ENCODE measurements around the gene RNF144A. TPM values are rescaled to one million over a fixed set of nuclear protein-coding genes. Genes with fewer than 3 reads are reported as not detected.
"Not testable (repeated sequence)": the region's sequence is repeated elsewhere in the genome, so short reads cannot be mapped to it uniquely, and the experiment has no call there.

The RNF144A gene
- polyA plus RNA-seq, 1 of the 3 experiments (the other 2 are of a cell fraction) = 15.6 TPM

DNA sequence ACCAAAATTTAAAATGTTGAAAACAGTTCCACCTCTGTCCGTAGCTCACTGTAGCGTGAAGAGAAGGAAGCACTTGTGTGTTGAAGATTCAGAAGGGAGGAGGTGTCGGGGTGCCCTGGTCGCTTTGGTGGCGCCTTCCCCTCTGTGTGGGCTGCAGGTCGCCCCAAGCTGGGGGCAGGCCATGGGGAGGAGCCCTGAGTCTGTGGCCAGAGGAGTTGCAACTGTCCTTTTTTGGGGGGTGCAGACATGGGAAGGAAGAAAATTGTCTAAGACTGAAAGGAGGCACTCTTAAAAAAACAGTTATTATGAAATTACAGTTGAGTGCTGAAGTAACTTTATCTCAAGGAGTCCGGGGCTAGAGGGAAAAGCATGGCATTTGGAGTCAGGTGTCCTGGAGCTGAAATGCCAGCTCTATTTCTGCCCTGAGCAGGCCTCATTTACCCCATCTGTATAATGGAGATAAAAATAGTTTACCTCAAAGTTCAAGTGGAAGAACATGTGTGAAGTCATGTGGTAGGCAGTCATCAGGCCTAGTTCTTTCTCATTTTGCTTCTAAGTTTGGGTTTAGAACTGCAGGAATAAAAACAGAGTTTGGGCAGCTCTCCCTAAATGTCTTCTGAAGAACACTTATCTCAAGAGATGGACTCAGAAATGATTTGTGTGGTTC, 82.1 kb downstream of the RNF144A start:
- WGBS (ENCODE audit: low lambda C conversion rate) = 96% methylated on average over 7 of the region's 7 CpGs
- no peak overlapping the region for H3K4me2 ChIP-seq
- CTCF ChIA-PET = interaction anchor here (0.6 to 15.5 kb wide), 7 partner anchors 8 to 102 kb away, joined by 3 to 128 read pairs (median 3); no protein-coding TSS in a partner anchor
- POLR2A ChIA-PET = no interaction called here
- TF ChIP-seq JUND (IDR thresholded peaks at IDR 0.05) = no peak
- no peak for TF ChIP-seq SIN3A (IDR thresholded peaks at IDR 0.05; ENCODE audit: borderline replicate concordance, low read depth, low read length)
- no peaks in the 10 kb centered on the region for H4K20me1 ChIP-seq (ENCODE audit: insufficient read depth)
- no peaks in the 10 kb centered on the region for H3F3A ChIP-seq (replicated peaks; ENCODE audit: insufficient read depth)
- H3K79me2 ChIP-seq (ENCODE audit: insufficient read depth) = no peaks in the 10 kb centered on the region
- no peak overlapping the region; a peak in 1 of 4 replicates for H3K27ac ChIP-seq (ENCODE audit: low read depth in 2 of 2, low read length in 1 of 2)
- H3K9ac ChIP-seq = no peak overlapping the region
- H3K36me3 ChIP-seq (replicated peaks in 1 of 2; ENCODE audit: control insufficient read depth in 1 of 2, insufficient read depth in 2 of 2, low read length in 1 of 2) = peaks cover 0 to 24% of the 10 kb centered on the region in 2 experiments
- no peaks in the 10 kb centered on the region for H3K27me3 ChIP-seq (ENCODE audit: insufficient read depth)
- DNase-seq = no peak
- H3K9me2 ChIP-seq = no peaks in the 10 kb centered on the region
- peaks cover 0 to 16% of the 10 kb centered on the region in 2 experiments; a peak in 2 of 4 replicates for H3K4me1 ChIP-seq (ENCODE audit: control insufficient read depth in 1 of 2, insufficient read depth in 2 of 2, low read depth in 1 of 2, low read length in 1 of 2)
- H2AFZ ChIP-seq (ENCODE audit: low read depth) = no peak overlapping the region
- H3K9me3 ChIP-seq = no peaks in the 10 kb centered on the region
- H3K4me3 ChIP-seq (ENCODE audit: low read depth in 2 of 2, low read length in 1 of 2) = no peak overlapping the region

DNA sequence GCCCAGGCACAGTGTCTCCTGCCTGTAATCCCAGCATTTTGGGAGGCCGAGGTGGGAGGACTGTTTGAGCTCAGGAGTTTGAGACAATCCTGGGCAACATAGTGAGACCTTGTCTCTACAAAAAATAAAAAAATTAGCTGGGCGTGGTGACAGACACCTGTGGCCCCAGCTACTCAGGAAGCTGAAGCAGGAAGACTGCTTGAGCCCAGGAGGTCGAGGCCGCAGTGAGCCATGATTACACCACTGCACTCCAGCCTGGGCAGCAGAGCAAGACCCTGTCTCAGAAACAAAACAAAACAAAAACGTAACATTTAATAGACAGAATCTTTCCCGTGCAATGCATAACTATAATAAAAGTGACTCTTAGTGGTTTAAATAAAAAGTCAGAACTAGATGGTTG, 84.2 kb downstream of the RNF144A start:
- POLR2A ChIA-PET; H3K9ac ChIP-seq; H3K27ac ChIP-seq (ENCODE audit: low read depth in 2 of 2, low read length in 1 of 2); H3F3A ChIP-seq (replicated peaks; ENCODE audit: insufficient read depth); H3K4me2 ChIP-seq; DNase-seq; H2AFZ ChIP-seq (ENCODE audit: low read depth); H3K27me3 ChIP-seq (ENCODE audit: insufficient read depth); H3K9me2 ChIP-seq; H4K20me1 ChIP-seq (ENCODE audit: insufficient read depth); H3K4me3 ChIP-seq (ENCODE audit: low read depth in 2 of 2, low read length in 1 of 2); H3K9me3 ChIP-seq; H3K79me2 ChIP-seq (ENCODE audit: insufficient read depth): not testable (repeated sequence)
- Histone ChIP-seq H3K36me3 (replicated peaks in 1 of 2; ENCODE audit: control insufficient read depth in 1 of 2, insufficient read depth in 2 of 2, low read length in 1 of 2) (peaks cover 0 to 24% of the 10 kb centered on the region in 2 experiments), H3K4me1 (ENCODE audit: control insufficient read depth in 1 of 2, insufficient read depth in 2 of 2, low read depth in 1 of 2, low read length in 1 of 2) (peaks cover 0 to 11% of the 10 kb centered on the region in 2 experiments; a peak in 1 of 4 replicates)
- 93% methylated on average over 6 of the region's 6 CpGs for WGBS (ENCODE audit: low lambda C conversion rate)
- CTCF ChIA-PET = interaction anchor here (1.3 to 15.5 kb wide), 3 partner anchors 12 to 85 kb away, joined by 3 to 128 read pairs (median 9); partner anchors contain the start of gene RNF144A

DNA sequence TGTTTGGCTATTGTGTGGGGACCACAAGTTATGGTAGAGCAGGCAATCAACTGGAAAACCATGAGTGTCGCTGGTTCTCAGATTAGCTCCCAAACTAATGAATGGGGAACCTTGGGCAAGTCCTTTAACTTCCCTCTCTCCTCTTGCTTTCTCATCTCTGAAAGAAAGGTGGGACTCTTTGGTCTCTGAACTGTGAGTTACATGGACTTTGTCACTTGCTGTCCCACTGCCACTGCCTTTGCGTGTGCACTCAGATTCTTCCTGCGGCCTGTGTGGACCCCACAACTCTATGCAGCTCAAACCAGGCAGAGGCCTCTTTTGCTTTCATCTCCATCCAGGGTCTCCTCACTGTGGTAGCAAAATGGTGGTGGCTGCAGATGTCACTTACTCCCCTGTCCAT, 86.7 kb downstream of the RNF144A start:
- Histone ChIP-seq H2AFZ (ENCODE audit: low read depth) (no peak overlapping the region), H3K27ac (ENCODE audit: low read depth in 2 of 2, low read length in 1 of 2) (no peak overlapping the region), H3K4me3 (ENCODE audit: low read depth in 2 of 2, low read length in 1 of 2) (no peak overlapping the region), H3K9me2 (no peaks in the 10 kb centered on the region), H3K9ac (no peak overlapping the region), H3K79me2 (ENCODE audit: insufficient read depth) (no peaks in the 10 kb centered on the region), H3K9me3 (no peaks in the 10 kb centered on the region), H3K4me2 (no peak overlapping the region), H3K27me3 (ENCODE audit: insufficient read depth) (no peaks in the 10 kb centered on the region), H3K4me1 (ENCODE audit: control insufficient read depth in 1 of 2, insufficient read depth in 2 of 2, low read depth in 1 of 2, low read length in 1 of 2) (peaks cover 8 to 36% of the 10 kb centered on the region in 2 experiments; a peak in 3 of 4 replicates), H3K36me3 (replicated peaks in 1 of 2; ENCODE audit: control insufficient read depth in 1 of 2, insufficient read depth in 2 of 2, low read length in 1 of 2) (peaks cover 0 to 12% of the 10 kb centered on the region in 2 experiments), H3F3A (replicated peaks; ENCODE audit: insufficient read depth) (peaks cover 2% of the 10 kb centered on the region), H4K20me1 (ENCODE audit: insufficient read depth) (no peaks in the 10 kb centered on the region)
- TF ChIP-seq POLR2AphosphoS5 (IDR thresholded peaks at IDR 0.05; ENCODE audit: low read depth, low read length) = no peak
- ChIA-PET CTCF (interaction anchor here (1.1 to 3.5 kb wide), 6 partner anchors 10 to 64 kb away, joined by 4 to 19 read pairs (median 5); no protein-coding TSS in a partner anchor), POLR2A (interaction anchor here (1.6 kb wide), 1 partner anchor 10 kb away, joined by 6 read pairs; no protein-coding TSS in a partner anchor)
- DNase-seq = no peak
- WGBS (ENCODE audit: low lambda C conversion rate) = 100% methylated on average over 3 of the region's 3 CpGs

DNA sequence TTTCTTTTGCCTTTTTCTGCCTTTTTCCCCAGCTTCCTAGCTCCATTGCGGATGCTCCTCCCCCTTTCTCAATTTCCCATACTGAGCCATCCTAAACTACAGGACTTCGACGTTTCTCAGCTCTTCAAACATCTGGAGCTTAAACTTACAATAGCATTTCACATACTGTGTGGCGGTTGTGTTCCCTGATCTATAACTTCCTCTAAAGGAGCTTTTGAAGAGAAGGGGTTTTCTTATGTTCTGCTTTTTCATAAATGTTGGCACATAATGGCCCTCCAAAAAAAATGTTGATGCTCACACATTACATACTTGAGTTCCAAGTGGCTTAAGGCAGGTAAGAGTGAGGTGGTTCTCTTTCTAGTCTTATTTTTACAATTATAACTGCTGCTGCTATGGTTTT, 87.4 kb downstream of the RNF144A start:
- Histone ChIP-seq H3K9me3 (no peaks in the 10 kb centered on the region), H3F3A (replicated peaks; ENCODE audit: insufficient read depth) (peaks cover 9% of the 10 kb centered on the region), H3K79me2 (ENCODE audit: insufficient read depth) (no peaks in the 10 kb centered on the region), H4K20me1 (ENCODE audit: insufficient read depth) (no peaks in the 10 kb centered on the region), H3K4me3 (ENCODE audit: low read depth in 2 of 2, low read length in 1 of 2) (no peak overlapping the region), H3K9me2 (no peaks in the 10 kb centered on the region), H3K27ac (ENCODE audit: low read depth in 2 of 2, low read length in 1 of 2) (no peak overlapping the region; a peak in 1 of 4 replicates), H3K36me3 (replicated peaks in 1 of 2; ENCODE audit: control insufficient read depth in 1 of 2, insufficient read depth in 2 of 2, low read length in 1 of 2) (peaks cover 0 to 10% of the 10 kb centered on the region in 2 experiments), H3K4me2 (no peak overlapping the region), H2AFZ (ENCODE audit: low read depth) (no peak overlapping the region), H3K4me1 (ENCODE audit: control insufficient read depth in 1 of 2, insufficient read depth in 2 of 2, low read depth in 1 of 2, low read length in 1 of 2) (peaks cover 10 to 44% of the 10 kb centered on the region in 2 experiments; a peak in 3 of 4 replicates), H3K27me3 (ENCODE audit: insufficient read depth) (no peaks in the 10 kb centered on the region), H3K9ac (no peak overlapping the region)
- POLR2A ChIA-PET = interaction anchor here (1.6 kb wide), 1 partner anchor 11 kb away, joined by 6 read pairs; no protein-coding TSS in a partner anchor
- no peak for DNase-seq
- CTCF ChIA-PET = interaction anchor here (1.4 to 3.5 kb wide), 7 partner anchors 10 to 88 kb away, joined by 3 to 19 read pairs (median 5); partner anchors contain the start of gene RNF144A
- WGBS (ENCODE audit: low lambda C conversion rate) = 72% methylated on average over 4 of the region's 4 CpGs
- TF ChIP-seq SMC3 (IDR thresholded peaks at IDR 0.05; ENCODE audit: low read depth, low read length) = no peak
- no peak for TF ChIP-seq RCOR1 (IDR thresholded peaks at IDR 0.05; ENCODE audit: low read length)
- TF ChIP-seq GATA2 (CRISPR knock-in tag; IDR thresholded peaks at IDR 0.05) = no peak
- no peak for TF ChIP-seq MEF2A (IDR thresholded peaks at IDR 0.05; ENCODE audit: borderline replicate concordance, low read depth)
- no peak for TF ChIP-seq FOXJ3 (CRISPR knock-in tag; IDR thresholded peaks at IDR 0.05)
- no peak for TF ChIP-seq CHD2 (IDR thresholded peaks at IDR 0.05; ENCODE audit: low read length, partially characterized antibody)
- TF ChIP-seq RAD21 (IDR thresholded peaks at IDR 0.05; ENCODE audit: low read length) = no peak
- no peak for TF ChIP-seq POLR2AphosphoS5 (IDR thresholded peaks at IDR 0.05; ENCODE audit: low read depth, low read length)
- TF ChIP-seq MXI1 (IDR thresholded peaks at IDR 0.05; ENCODE audit: low read depth, low read length) = no peak
- TF ChIP-seq FOXM1 (IDR thresholded peaks at IDR 0.05; ENCODE audit: low read depth) = no peak
- no peak for TF ChIP-seq EP300 (IDR thresholded peaks at IDR 0.05; ENCODE audit: borderline replicate concordance in 1 of 2, low read depth in 1 of 2, low read length in 1 of 2)
- TF ChIP-seq YY1 (IDR thresholded peaks at IDR 0.05; ENCODE audit: low read depth) = no peak
- no peak for TF ChIP-seq IRF3 (IDR thresholded peaks at IDR 0.05; ENCODE audit: low read depth, low read length)
- TF ChIP-seq NRF1 (IDR thresholded peaks at IDR 0.05; ENCODE audit: low read depth, low read length) = no peak
